Central memory CD8-positive, alpha-beta T cell (primary cell): ENCODE measurements around the gene WDR6.

Source experiments
- ATAC-seq: fragments of 150-1000 bp; cut with Tn5 transposase; replicated peaks from 2 replicates; pipeline ENCODE4 v1.10.0; 2022; ENCODE audit warnings: mild to moderate bottlenecking, moderate FRiP score, moderate number of reproducible peaks; ENCODE audit not compliant: poor library complexity, severe bottlenecking; ENCODE audit errors: extremely low read depth
- DNase-seq, 2 donors: peaks; one replicate each; pipeline ENCODE4 v3.0.0; 2021; ENCODE audit warnings: low spot score in 2 of 2
- H3K27ac Mint-ChIP-seq: one replicate; pipeline ENCODE4 v1.8.0; 2022; ENCODE audit warnings: low read depth, mild to moderate bottlenecking, moderate library complexity, mixed read lengths
- H3K27me3 Mint-ChIP-seq: one replicate; pipeline ENCODE4 v1.8.0; 2022; ENCODE audit warnings: mixed read lengths
- H3K36me3 Mint-ChIP-seq: one replicate; pipeline ENCODE4 v1.8.0; 2022; ENCODE audit warnings: mild to moderate bottlenecking, moderate library complexity, mixed read lengths; ENCODE audit not compliant: insufficient read depth
- H3K4me1 Mint-ChIP-seq: one replicate; pipeline ENCODE4 v1.8.0; 2022; ENCODE audit warnings: mixed read lengths
- H3K4me3 Mint-ChIP-seq: one replicate; pipeline ENCODE4 v1.8.0; 2022; ENCODE audit warnings: mild to moderate bottlenecking, moderate library complexity, mixed read lengths
- H3K9me3 Mint-ChIP-seq: one replicate; pipeline ENCODE4 v1.8.0; 2022; ENCODE audit warnings: mixed read lengths

WDR6 gene

DNA sequence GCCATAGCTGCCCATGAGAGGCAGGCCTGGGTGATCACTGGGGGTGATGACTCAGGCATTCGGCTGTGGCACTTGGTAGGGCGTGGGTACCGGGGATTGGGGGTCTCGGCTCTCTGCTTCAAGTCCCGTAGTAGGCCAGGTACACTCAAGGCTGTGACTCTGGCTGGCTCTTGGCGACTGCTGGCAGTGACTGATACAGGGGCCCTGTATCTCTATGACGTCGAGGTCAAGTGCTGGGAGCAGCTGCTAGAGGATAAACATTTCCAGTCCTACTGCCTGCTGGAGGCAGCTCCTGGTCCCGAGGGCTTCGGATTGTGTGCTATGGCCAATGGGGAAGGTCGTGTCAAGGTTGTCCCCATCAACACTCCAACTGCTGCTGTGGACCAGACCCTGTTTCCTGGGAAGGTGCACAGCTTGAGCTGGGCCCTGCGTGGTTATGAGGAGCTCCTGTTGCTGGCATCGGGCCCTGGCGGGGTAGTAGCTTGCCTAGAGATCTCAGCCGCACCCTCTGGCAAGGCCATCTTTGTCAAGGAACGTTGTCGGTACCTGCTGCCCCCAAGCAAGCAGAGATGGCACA is 5.3 kb downstream of the WDR6 start:
- H3K4me3 Mint-ChIP-seq: no peak overlapping the region
- no peak overlapping the region for H3K27ac Mint-ChIP-seq
- ATAC-seq (no peak), DNase-seq (no peak)
- no peaks in the 10 kb centered on the region for H3K27me3 Mint-ChIP-seq
- peaks cover 30% of the 10 kb centered on the region for H3K4me1 Mint-ChIP-seq
- no peaks in the 10 kb centered on the region for H3K9me3 Mint-ChIP-seq
- H3K36me3 Mint-ChIP-seq: peaks cover 29% of the 10 kb centered on the region

DNA sequence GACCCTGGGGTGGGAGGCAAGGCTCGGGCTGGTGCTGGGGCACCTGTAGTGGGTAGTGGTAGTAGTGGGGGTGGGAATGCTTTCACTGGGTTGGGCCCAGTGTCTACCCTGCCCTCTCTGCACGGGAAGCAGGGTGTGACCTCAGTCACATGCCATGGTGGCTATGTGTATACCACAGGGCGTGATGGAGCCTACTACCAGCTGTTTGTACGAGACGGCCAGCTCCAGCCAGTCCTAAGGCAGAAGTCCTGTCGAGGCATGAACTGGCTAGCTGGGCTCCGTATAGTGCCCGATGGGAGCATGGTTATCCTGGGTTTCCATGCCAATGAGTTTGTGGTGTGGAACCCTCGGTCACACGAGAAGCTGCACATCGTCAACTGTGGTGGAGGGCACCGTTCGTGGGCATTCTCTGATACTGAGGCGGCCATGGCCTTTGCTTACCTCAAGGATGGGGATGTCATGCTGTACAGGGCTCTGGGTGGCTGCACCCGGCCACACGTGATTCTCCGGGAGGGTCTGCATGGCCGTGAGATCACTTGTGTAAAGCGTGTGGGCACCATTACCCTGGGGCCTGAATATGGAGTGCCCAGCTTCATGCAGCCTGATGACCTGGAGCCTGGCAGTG is 6.0 kb downstream of the WDR6 start:
- DNase-seq (no peak), ATAC-seq (no peak)
- Mint-ChIP-seq H3K36me3 (peaks cover 31% of the 10 kb centered on the region), H3K27me3 (no peaks in the 10 kb centered on the region), H3K4me3 (no peak overlapping the region), H3K27ac (no peak overlapping the region), H3K4me1 (peaks cover 23% of the 10 kb centered on the region), H3K9me3 (no peaks in the 10 kb centered on the region)

DNA sequence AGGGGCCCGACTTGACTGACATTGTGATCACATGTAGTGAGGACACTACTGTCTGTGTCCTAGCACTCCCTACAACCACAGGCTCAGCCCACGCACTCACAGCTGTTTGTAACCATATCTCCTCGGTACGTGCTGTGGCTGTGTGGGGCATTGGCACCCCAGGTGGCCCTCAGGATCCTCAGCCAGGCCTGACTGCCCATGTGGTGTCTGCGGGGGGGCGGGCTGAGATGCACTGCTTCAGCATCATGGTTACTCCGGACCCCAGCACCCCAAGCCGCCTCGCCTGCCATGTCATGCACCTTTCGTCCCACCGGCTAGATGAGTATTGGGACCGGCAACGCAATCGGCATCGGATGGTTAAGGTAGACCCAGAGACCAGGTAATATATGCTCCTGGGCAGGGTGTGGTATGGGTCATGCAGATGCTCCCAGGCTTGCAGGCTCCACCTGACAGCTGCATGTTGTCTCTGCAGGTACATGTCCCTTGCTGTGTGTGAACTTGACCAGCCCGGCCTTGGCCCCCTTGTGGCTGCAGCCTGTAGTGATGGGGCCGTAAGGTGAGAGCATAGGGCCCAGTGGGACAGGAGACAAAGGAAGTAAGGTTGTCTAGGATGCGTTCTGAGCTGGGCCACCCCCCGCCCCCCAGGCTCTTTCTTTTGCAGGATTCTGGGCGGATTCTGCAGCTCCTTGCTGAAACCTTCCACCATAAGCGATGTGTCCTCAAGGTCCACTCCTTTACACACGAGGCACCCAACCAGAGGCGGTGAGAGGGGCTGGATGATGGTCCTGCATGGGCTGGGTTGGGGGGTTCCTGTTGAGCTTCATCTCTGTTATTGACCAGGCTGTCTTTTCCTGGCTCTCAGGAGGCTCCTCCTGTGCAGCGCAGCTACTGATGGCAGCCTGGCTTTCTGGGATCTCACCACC is 6.8 kb downstream of the WDR6 start:
- Mint-ChIP-seq H3K27me3 (no peaks in the 10 kb centered on the region), H3K36me3 (peaks cover 27% of the 10 kb centered on the region), H3K4me1 (peaks cover 24% of the 10 kb centered on the region), H3K9me3 (no peaks in the 10 kb centered on the region), H3K27ac (no peak overlapping the region), H3K4me3 (no peak overlapping the region)
- no peak for ATAC-seq
- DNase-seq: peak in 1 of 2 donors; percentile 28

DNA sequence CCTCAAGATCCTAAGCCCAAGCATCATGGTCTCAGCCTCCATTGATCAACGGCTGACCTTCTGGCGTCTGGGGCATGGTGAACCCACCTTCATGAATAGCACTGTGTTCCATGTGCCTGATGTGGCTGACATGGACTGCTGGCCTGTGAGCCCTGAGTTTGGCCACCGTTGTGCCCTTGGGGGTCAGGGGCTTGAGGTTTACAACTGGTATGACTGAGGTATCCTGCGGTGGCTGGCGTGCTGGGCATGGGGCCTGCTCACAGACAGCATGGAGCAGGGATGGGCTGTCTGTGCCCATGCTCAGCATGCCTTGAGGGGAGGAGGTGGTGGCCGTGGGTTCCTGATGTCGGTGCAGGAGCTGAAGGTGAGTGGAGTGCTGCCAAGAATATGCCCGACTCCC is 7.9 kb downstream of the WDR6 start:
- DNase-seq (no peak), ATAC-seq (no peak)
- no peaks in the 10 kb centered on the region for H3K9me3 Mint-ChIP-seq
- H3K4me1 Mint-ChIP-seq: peaks cover 19% of the 10 kb centered on the region
- H3K4me3 Mint-ChIP-seq: no peak overlapping the region
- peaks cover 28% of the 10 kb centered on the region for H3K36me3 Mint-ChIP-seq
- no peak overlapping the region for H3K27ac Mint-ChIP-seq
- no peaks in the 10 kb centered on the region for H3K27me3 Mint-ChIP-seq

DNA sequence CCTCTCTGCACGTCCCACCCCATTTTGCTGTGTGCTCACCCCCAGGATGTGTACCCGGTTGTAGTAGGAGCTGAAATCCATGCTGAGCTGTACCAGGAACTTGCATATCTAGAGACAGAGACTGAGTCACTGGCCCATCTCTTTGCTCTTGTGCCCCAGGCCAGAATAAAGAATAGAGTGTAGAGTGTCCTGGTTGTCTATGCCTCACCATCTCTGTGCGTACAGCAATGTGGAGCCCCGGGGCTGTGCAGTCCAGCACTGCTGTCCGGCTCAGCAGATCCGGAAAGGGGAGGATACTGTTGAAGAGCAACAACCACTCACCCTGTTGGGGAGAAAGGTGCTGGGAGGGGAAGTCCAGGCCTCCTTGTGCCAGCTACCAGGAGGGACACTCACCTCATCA is 8.6 kb downstream of the WDR6 start:
- Mint-ChIP-seq H3K36me3 (peaks cover 29% of the 10 kb centered on the region), H3K4me3 (peak overlapping the region; percentile 34)

DNA sequence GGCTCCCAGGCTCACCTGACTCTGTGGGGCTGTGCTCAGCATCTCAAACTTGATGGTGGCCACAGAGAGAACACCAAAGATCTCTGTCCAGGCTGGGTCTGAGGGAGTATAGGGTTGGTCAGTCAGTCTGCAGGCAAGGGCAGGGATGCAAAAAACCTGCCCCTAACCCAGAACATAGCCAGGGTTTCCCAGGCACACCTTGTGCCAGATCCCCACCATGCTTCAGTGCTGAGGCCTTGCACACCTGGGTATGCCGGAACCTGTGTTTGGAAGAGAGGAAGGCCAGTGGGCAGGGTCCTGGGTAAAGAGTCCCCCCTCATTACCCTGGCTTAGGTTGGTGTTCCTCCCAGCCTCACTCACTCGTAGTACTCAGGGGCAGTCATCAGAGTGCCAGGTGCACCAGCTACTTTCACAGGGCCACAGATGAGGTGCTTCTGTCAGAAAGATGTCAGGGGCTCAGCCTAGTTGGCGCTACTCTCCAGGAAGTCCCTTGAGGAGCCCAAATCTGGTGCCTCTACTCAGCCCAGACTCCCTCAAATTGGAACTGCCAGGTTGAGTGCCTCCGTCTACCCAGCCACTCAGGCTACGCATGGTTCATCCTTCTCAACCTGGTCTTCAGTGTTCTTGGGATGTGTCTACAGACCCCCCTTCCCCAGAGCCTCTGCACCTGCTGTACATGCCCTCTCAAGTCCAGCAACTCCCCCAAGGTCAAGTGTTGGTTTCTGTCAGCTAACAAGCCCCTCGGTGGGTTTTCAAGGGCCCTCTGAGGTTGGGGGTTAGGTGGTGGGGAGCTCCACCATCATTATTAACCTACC is 9.4 kb downstream of the WDR6 start:
- Mint-ChIP-seq H3K4me3 (peak overlapping the region; percentile 98), H3K9me3 (no peaks in the 10 kb centered on the region), H3K27ac (peak overlapping the region; percentile 69), H3K4me1 (peaks cover 25% of the 10 kb centered on the region), H3K36me3 (peaks cover 32% of the 10 kb centered on the region), H3K27me3 (no peaks in the 10 kb centered on the region)
- ATAC-seq (no peak), DNase-seq (no peak)

More for the DNA sequence above, 8.6 kb downstream of the WDR6 start:
- ATAC-seq (no peak), DNase-seq (no peak)
- Mint-ChIP-seq H3K4me1 (peaks cover 25% of the 10 kb centered on the region), H3K27me3 (no peaks in the 10 kb centered on the region), H3K27ac (no peak overlapping the region), H3K9me3 (no peaks in the 10 kb centered on the region)

DNA sequence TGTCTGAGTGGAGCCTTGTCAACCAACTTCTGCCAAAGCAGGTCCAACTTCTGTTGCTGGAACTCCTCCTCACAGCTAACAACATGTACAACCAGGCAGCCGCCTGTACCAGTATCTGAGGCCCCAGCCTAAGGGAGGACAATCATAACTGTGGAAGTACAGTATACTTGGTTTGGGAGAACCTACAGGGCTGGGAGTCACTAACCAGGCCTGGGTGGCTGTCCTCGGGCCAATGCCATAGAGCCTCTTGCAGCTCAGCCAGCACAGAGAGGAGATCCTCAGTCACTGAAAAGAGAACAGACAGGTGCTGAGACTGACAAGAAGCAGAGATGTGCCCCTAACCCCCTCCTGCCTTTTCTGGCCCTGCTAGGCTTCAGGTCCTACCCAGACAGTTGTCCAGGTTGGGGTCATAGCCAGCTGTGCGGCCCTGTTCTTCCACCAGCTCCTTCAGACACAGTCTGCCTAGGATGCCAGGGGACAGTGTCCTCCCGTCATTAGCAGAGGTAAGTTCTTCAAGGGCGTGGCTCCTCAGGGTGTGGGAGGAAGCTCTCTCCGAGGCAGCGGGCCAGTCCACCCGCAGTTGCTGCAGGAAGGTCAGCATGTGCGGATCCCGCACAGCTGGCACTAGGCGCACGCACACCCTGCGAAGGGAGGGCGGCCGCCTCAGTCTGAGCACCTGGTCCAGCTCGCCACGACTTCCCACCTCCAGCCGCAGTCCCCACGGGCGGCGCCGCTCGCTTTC is 10.2 kb downstream of the WDR6 start:
- H3K4me1 Mint-ChIP-seq: peaks cover 28% of the 10 kb centered on the region
- H3K36me3 Mint-ChIP-seq: peaks cover 29% of the 10 kb centered on the region
- DNase-seq (no peak), ATAC-seq (no peak)
- H3K9me3 Mint-ChIP-seq: no peaks in the 10 kb centered on the region
- peak overlapping the region; percentile 69 for H3K27ac Mint-ChIP-seq
- peak overlapping the region; percentile 98 for H3K4me3 Mint-ChIP-seq
- no peaks in the 10 kb centered on the region for H3K27me3 Mint-ChIP-seq

DNA sequence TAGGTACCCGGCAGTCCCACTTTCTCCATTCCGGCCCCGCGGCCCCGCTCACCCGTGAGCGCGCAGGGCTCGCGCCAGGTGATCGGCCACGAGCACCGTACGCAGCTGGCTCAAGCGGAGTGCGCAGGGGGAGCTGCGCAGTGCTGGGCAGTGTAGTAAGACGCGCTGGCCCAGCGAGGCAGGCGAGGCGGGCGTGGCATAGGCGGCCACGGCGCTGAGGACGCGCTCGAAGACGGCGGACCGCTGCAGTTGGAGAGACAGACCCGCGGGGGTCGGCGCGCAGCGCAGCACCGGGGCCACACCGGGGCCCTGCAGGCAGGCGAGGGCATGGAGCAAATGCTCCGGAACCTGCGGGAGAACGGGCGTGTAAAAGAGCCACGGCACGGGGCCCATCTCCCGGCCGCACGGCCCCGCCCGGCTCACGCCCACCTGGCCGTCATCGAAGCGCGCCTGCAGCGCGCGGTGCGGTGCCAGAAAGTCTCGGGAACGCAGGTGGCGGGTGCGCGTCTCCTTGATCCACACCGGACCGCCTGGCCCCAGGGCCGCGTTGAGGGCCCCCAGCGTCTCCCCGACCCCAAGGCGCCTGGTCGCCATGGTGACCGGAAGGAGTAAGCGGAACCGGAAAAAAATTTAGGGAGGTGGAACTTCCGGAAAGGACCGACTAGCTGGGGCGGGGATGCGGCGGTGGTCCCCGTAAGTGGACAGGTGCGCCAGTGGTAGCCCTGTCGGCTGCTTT is 10.9 kb downstream of the WDR6 start, which contains the start of gene DALRD3:
TSS of gene DALRD3 (minus strand) at position 610 of the 736 bp plus-strand sequence. CDS start at position 594, 16 bp downstream.
- Mint-ChIP-seq H3K9me3 (no peaks in the 10 kb centered on the region), H3K27ac (peak within 1 kb of the TSS; percentile 69), H3K4me1 (peaks cover 35% of the 10 kb centered on the region), H3K27me3 (no peaks in the 10 kb centered on the region), H3K36me3 (peaks cover 33% of the 10 kb centered on the region), H3K4me3 (peak within 1 kb of the TSS; percentile 98)
- DNase-seq (peak; percentile 34 to 51), ATAC-seq (no peak)

DNA sequence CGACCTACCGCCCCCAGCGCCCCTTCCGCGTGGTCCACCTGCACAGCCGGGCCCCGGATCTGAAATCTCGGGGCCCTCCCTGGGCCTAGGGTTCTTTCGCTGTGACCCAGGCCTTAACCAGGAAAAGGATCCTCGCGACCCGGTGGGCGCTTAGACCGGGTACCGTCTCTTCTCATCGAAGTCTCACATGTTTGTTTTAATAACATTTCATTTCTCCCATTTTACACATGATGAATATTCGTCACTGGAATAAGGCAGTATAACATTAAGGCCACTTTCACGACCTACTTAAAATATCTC is 11.5 kb downstream of the WDR6 start:
- Mint-ChIP-seq H3K27me3 (no peaks in the 10 kb centered on the region), H3K9me3 (no peaks in the 10 kb centered on the region), H3K36me3 (peaks cover 36% of the 10 kb centered on the region), H3K4me3 (peak overlapping the region; percentile 98), H3K27ac (peak overlapping the region; percentile 69), H3K4me1 (peaks cover 33% of the 10 kb centered on the region)
- ATAC-seq (no peak), DNase-seq (no peak)

DNA sequence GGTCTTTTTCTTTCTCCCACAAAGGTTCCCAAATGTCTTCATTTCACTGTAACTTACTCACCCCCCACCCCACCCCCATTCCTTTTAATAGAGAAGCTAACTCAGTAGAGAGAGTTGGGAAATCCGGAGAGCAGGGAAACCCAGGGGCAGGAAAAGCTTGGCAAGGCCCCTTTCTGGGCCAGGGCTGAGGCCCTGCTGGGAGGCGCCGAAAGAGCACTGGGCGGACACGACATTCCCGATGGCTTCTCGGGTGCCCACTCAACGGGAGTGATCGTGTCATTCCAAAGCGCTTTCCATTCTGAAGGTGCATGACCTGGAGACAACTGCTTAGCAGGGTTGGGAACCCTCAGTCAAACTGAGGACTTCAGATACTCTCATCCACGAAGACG is 12.7 kb downstream of the WDR6 start:
- no peaks in the 10 kb centered on the region for H3K27me3 Mint-ChIP-seq
- no peak for DNase-seq
- peaks cover 26% of the 10 kb centered on the region for H3K4me1 Mint-ChIP-seq
- H3K9me3 Mint-ChIP-seq: no peaks in the 10 kb centered on the region
- no peak for ATAC-seq
- peaks cover 46% of the 10 kb centered on the region for H3K36me3 Mint-ChIP-seq
- peak overlapping the region; percentile 98 for H3K4me3 Mint-ChIP-seq
- H3K27ac Mint-ChIP-seq: no peak overlapping the region

DNA sequence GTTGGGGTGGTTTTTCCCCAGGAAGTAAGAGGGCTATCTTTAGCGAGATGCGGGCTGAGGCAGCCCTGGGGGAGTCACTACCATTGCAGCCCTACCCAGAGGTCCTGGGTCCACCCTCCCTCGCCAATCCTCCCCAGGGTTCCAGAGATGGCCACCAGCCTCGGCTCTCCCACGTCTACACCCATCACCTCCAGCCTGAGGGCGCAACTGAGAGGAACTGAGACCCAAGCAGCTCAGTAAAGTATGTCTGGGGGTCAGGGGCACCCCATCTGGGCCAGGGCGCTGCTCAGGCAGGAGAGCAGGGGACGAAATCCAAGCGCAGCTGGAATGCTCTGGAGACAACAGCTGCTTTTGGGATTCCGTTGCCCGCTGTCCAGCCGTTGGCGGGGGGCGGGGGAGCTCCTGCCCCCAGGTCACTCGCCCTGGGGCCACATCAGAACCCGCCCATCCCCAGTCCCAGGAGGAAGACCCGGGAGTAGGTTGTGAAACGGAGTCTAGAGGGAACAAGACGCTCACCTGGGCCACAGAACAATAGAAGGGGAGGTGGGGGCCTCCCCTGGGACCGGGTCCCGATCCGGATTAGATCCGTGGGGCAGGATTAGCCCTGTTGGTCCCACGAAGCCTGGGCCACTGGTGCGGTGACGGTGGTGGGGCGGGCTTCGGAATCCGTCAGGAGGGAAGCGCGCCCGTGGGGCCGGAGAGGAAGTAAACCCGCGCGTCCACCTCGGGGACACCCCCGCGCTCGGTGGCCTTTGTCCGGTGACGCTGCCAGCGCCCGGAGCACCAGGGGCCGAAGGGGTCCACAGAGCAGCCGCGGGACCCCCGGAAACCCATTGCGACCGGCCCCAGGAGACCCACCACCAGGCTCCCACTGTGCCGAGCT is 13.4 kb downstream of the WDR6 start:
- peak overlapping the region; percentile 98 for H3K4me3 Mint-ChIP-seq
- no peaks in the 10 kb centered on the region for H3K27me3 Mint-ChIP-seq
- peaks cover 31% of the 10 kb centered on the region for H3K4me1 Mint-ChIP-seq
- ATAC-seq: no peak
- H3K36me3 Mint-ChIP-seq: peaks cover 45% of the 10 kb centered on the region
- H3K9me3 Mint-ChIP-seq: no peaks in the 10 kb centered on the region
- DNase-seq: no peak
- H3K27ac Mint-ChIP-seq: peak overlapping the region; percentile 96
